Measurements from ENCODE around the gene TBC1D2.
A peak's percentile ranks its signal among the peaks of the same experiment; 100 is the strongest.

TBC1D2 gene

GRCh38 chr9:98247831-98248657, 7.4 kb downstream of the TBC1D2 start:
- Histone ChIP-seq H3K4me3 (no peak overlapping the region), H3K27me3 (no peaks in the 10 kb centered on the region), H3K9me3 (no peaks in the 10 kb centered on the region), H3K27ac (peak overlapping the region; percentile 19 to 26), H3K4me1 (no peaks in the 10 kb centered on the region), H3K36me3 (peaks cover 0 to 21% (median 0%) of the 10 kb centered on the region in 3 donors)
- intact Hi-C loops (cut with DNase I; ENCODE audit: low total_unique reads), result no loop called here
- TF ChIP-seq CTCF (IDR thresholded peaks at IDR 0.05), result no peak
- DNase-seq, result peak in 1 of 2 donors; percentile 50

GRCh38 chr9:98242426-98242825, 13.0 kb downstream of the TBC1D2 start:
- H3K9me3 ChIP-seq, result no peaks in the 10 kb centered on the region
- H3K4me1 ChIP-seq, result peaks cover 0 to 3% (median 0%) of the 10 kb centered on the region in 4 donors
- DNase-seq, result no peak
- no peaks in the 10 kb centered on the region for H3K27me3 ChIP-seq
- no peak for TF ChIP-seq CTCF (IDR thresholded peaks at IDR 0.05)
- H3K4me3 ChIP-seq, result no peak overlapping the region
- H3K27ac ChIP-seq, result no peak overlapping the region
- peaks cover 0 to 17% (median 13%) of the 10 kb centered on the region in 3 donors for H3K36me3 ChIP-seq
- intact Hi-C loops (cut with DNase I; ENCODE audit: low total_unique reads), result no loop called here

DNA sequence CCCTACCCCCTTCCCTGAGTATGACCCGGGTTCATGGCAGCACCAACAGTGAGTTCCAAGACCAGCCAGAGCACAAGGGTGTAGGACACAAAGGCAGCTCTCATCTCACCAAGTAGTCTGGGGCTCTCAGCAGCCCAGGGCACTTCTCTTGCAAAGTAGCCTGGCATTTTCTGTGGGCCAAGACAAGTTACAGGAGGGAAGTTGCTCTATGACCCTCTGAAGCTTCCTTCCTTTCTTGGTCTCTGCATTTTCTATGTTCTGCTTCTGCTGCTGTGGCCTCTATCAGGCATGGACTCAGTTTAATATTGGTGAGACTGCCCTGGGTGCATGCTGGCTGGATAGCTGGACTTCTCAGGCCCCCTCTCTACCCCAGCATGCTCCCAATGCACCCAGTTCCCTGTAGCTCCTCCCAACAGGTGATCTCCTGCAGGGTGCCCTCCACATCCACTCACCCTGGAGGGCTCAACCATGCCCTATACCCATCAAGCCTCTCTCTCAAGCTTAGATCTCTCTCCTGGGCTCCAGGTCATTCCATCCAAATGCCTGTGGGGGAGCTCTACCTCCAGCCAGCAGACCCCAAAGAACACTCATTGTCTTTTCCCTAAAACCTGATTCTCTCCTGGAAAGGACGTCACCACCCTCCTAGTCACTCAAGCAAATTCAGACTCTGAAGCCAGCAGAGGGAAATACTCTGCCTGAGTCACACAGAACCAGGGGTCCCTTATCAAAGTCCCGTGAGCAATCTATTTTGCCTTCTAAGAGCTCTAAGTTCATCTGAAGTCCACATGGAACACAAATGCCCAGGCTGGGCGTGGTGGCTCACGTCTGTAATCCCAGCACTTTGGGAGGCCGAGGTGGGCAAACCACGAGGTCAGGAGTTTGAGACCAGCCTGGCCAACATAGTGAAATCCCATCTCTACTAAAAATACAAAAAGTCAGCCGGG, 13.8 kb downstream of the TBC1D2 start:
- Histone ChIP-seq H3K27me3 (no peaks in the 10 kb centered on the region), H3K4me1 (peaks cover 0 to 3% (median 0%) of the 10 kb centered on the region in 4 donors), H3K9me3 (no peaks in the 10 kb centered on the region), H3K27ac (no peak overlapping the region), H3K36me3 (peaks cover 0 to 17% (median 13%) of the 10 kb centered on the region in 3 donors), H3K4me3 (no peak overlapping the region)
- no peak for TF ChIP-seq CTCF (IDR thresholded peaks at IDR 0.05)
- DNase-seq, result no peak
- intact Hi-C loops (cut with DNase I; ENCODE audit: low total_unique reads), result no loop called here

DNA sequence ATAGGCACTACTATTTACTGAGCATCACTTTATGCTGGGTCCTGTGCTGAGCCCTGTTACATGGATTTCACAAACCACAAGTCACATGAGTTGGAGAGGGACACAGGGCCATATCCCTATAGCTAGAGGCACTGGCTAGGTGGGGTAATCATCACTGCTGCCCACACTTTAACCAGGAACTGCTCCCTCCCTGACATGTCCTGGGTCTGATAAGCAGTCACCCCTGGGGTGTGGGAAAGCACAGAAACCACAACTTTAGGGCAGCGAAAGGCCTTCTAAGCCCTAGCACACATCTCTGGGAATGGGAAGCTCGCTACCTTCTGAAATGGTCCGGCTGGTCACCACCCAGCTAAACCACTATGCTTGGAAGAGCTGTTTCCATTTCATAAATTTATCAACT, 15.0 kb downstream of the TBC1D2 start:
- Histone ChIP-seq H3K27ac (no peak overlapping the region), H3K4me1 (peaks cover 0 to 3% (median 0%) of the 10 kb centered on the region in 4 donors), H3K27me3 (no peaks in the 10 kb centered on the region), H3K9me3 (no peaks in the 10 kb centered on the region), H3K4me3 (no peak overlapping the region), H3K36me3 (peaks cover 0 to 17% (median 15%) of the 10 kb centered on the region in 3 donors)
- intact Hi-C loops (cut with DNase I; ENCODE audit: low total_unique reads), result no loop called here
- DNase-seq, result no peak
- TF ChIP-seq CTCF (IDR thresholded peaks at IDR 0.05), result no peak

- intact Hi-C loops (cut with DNase I; ENCODE audit: low total_unique reads), result no loop called here
- DNase-seq, result no peak
- no peak for TF ChIP-seq CTCF (IDR thresholded peaks at IDR 0.05)
- Histone ChIP-seq H3K27ac (no peak overlapping the region), H3K36me3 (peaks cover 10 to 32% (median 21%) of the 10 kb centered on the region in 3 donors), H3K4me1 (peaks cover 0 to 3% (median 0%) of the 10 kb centered on the region in 4 donors), H3K27me3 (no peaks in the 10 kb centered on the region), H3K4me3 (no peak overlapping the region), H3K9me3 (no peaks in the 10 kb centered on the region)
Observed at GRCh38 chr9:98236901-98237487, 18.5 kb downstream of the TBC1D2 start.
